T47D (cell line): ENCODE measurements around the gene PAN2.
"Not testable (repeated sequence)": the region's sequence is repeated elsewhere in the genome, so short reads cannot be mapped to it uniquely, and the experiment has no call there.

Experiments
- DNase-seq, 2 experiments: peaks; one replicate each; pipeline versions ENCODE4 v3.0.0 to v3.0.0-alpha.2; 2011 to 2012; ENCODE audit warnings: low read depth in 1 of 2, low spot score in 1 of 2
- JUND ChIP-seq: IDR thresholded peaks from 2 replicates; pipeline ENCODE4 v1.6.1; 2012; ENCODE audit warnings: low read depth
- in situ Hi-C: cut with HindIII; loops from 2 replicates; pipeline ENCODE4 v1.10.0; 2016; ENCODE audit warnings: low sequenced_read_pairs, low pct_unique_long_range_greater_than_20kb

Gene PAN2

DNA sequence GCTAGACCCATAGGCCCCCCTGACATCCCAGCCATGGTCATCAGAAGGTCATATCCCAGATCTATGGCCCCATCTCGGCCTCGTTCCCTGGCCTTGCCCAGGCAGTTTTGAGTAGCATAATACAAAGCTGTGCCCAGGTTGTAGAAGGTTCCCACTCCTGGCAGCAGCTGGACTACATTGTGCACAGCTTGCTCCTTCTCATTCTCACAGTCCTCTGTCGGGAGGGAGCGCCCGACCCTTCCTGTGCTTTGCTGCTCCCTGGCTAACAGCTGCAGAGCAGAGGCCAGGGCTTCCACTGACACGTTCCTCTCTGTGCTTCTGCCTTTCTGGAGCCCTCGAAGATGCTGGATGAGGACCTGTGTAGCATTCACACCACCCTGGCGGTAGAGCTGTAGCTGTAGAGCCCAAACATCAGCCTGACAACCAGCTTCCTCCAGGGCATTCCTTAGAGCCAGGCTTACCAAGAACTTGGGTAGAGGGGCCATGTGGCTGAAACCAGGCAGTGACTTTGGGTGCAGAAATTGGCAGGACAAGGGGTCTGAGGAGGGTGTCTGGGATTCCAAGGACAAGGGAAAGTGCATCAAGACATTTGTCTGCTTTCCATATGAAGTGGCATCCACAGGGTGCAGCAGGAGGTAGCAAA is 27.8 kb upstream of the PAN2 start:
- in situ Hi-C loops, result no loop called here
- no peak for DNase-seq
- no peak for TF ChIP-seq JUND

DNA sequence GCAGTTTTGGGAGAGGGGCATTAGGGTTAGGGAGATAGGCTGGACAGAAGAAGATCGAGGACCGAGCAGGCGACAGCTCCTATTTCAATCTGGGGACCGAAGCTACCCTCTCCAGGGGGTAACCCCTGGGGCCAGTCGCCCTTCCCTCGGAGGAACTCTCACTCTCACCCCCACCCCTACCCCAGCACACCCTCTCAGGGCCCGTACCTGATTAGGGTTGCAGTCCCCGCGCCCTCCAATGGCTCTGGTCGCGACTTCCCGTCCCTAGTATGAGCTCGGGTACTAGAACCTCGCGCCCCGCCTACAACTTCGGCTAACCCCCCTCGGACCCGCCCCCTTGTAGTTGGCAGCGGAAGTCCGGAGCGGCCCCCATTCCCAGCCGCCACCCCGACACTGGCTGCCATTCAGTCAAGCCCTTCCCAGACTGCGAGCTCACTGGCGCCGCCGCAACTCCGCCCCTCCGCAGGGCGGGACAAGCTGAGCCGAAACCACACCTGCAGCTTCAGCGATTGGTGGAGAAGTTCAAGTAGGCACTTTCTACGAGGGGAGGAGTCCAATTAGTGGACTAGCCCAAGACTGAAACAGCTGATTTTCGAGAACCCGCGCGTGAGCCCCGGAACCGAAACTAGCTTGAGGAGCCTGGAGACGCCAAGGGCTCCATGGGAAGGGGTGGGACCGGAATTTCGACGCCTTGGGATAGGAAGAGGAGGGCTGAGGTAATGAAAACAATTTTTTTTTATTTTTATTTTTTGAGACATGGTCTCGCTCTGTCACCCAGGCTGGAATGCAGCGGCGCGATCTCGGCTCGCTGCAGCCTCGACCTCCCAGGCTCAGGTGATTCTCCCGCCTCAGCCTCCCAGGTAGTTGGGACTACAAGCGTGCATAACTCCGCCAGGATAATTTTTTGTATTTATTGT is 26.3 kb upstream of the PAN2 start, which contains the start of gene STAT2:
Gene STAT2 (minus strand): TSS at position 257 of the 917 bp plus-strand sequence. CDS start 3,536 bp downstream, outside the sequence.
- TF ChIP-seq JUND, result no peak
- DNase-seq, result peak; percentile 94 to 100
- in situ Hi-C loops, result no loop called here

- in situ Hi-C loops, result no loop called here
- DNase-seq, result no peak
- no peak for TF ChIP-seq JUND
Observed at GRCh38 chr12:56358836-56359532, 25.2 kb upstream of the PAN2 start.

- TF ChIP-seq JUND, result no peak
- in situ Hi-C loops, result no loop called here
- DNase-seq, result no peak
Observed at GRCh38 chr12:56351325-56351724, 17.5 kb upstream of the PAN2 start.

GRCh38 chr12:56350662-56351061 is 16.9 kb upstream of the PAN2 start:
- in situ Hi-C loops, result no loop called here
- no peak for TF ChIP-seq JUND
- no peak for DNase-seq

DNA sequence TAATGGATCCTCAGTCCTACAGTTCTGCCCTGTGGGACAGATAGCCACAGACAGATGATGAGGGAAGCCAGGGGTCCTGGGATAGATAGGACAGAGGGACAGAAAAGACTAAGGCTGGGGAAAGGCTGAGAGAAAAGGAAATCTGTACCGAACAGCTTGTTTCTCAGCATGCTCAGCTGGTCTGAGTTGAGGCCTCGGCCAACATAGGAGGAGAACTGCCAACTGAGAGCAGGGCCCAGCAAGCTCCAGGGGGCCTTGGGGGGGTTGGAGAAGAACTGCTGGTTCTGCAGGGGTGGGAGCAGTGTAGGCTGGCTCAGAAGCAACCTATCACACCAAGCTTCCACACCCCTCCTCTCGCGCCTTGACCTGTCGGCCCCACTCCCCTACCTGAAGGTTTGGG is 15.0 kb upstream of the PAN2 start:
- in situ Hi-C loops, result no loop called here
- no peak for TF ChIP-seq JUND
- DNase-seq, result no peak

DNA sequence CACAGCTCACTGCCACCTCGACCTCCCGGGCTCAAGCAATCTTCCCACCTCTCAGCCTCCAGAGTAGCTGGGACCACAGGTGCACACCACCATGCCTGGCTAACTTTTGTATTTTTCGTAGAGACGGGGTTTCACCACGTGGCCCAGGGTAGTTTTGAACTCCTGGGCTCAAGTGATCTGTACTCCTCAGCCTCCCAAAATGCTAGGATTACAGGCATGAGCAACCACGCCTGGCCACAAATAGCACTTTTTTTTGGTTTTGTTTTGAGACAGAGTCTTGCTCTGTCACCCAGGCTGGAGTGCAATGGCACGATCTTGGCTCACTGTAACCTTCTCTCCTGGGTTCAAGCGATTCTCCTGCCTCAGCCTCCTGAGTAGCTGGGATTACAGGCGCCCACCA is 13.5 kb upstream of the PAN2 start:
- DNase-seq, in situ Hi-C loops: not testable (repeated sequence)

DNA sequence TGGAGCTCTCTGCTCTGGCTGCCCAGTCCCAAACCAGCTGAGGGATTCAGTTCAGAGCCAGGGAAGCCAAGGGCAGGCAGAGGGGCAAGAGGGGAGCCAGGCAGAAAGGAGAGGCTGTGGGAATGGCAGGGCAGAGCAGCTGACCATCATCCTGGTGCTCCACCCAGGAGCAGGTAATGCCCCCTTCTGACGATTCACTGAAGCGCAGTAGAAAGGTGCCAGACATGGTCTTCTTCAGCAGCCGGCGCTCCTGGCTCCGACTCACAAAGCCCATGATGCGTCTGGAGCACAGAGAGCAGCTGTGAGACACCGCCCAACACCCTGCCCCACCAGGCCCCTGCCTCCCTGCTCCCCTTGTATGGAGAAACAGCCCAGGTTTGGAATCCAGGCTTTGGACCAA is 12.9 kb upstream of the PAN2 start:
- TF ChIP-seq JUND, result no peak
- DNase-seq, result no peak
- in situ Hi-C loops, result no loop called here

- DNase-seq, in situ Hi-C loops: not testable (repeated sequence)
Observed at GRCh38 chr12:56342290-56342689, 8.5 kb upstream of the PAN2 start.

DNA sequence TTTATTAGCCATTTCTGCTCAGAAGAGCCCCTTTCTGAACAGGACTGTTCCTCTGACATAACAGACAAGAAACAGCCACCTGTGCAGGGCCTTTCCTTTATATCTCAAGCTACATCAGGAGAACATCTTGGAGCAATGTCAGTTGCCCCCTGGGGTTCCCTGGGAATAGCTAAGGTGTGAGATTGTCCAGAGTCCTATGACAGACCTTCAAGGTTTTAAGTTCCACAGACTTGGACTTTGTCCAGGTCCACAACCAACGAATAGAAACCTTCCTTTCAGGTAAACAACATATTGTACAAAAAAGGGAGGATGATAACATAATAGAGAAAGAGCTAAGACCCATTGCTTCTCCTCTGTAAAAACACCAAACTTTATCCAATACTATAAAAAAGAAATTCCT is 7.8 kb upstream of the PAN2 start:
- no peak for TF ChIP-seq JUND
- no peak for DNase-seq
- in situ Hi-C loops, result no loop called here

- no peak for TF ChIP-seq JUND
- in situ Hi-C loops, result no loop called here
- DNase-seq, result no peak
Observed at GRCh38 chr12:56339158-56339422, 5.3 kb upstream of the PAN2 start.

DNA sequence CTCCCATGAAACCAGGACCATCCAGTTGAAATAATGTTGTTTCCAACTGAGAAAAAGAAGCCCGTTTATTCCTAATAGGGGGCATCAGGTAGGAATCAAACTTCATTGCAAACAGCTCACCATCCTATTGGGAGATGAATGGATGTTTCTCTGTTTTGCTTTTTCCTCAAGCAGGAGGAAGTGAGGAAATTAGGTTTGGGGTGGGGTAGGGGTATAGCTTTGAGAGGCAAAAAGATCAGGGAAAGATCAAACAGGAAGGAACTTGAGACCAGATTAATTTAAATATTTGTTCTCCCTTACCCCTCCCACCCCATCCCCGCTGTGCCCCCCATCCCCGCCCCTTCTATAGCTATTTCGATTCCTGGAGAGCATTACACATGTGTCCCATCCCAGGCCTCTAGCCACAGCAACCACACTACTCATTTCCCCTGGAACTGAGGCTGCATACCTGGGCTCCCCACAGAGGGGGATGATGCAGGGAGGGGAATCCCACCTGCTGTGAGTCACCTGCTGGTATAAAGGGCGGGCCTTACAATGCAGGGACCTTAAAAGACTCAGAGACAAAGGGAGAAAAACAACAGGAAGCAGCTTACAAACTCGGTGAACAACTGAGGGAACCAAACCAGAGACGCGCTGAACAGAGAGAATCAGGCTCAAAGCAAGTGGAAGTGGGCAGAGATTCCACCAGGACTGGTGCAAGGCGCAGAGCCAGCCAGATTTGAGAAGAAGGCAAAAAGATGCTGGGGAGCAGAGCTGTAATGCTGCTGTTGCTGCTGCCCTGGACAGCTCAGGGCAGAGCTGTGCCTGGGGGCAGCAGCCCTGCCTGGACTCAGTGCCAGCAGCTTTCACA is 4.7 kb upstream of the PAN2 start, which contains the start of gene IL23A:
Gene IL23A (plus strand): TSS at position 577 of the 850 bp plus-strand sequence. CDS start 161 bp downstream, at position 738.
- no peak for DNase-seq
- TF ChIP-seq JUND, result no peak
- in situ Hi-C loops, result no loop called here
